ENCODE measurements around the gene LSM14B. TPM values are rescaled to one million over a fixed set of nuclear protein-coding genes. Genes with fewer than 3 reads are reported as not detected.

LSM14B gene
- polyA plus RNA-seq, 1 experiment, result 26.2 TPM

DNA sequence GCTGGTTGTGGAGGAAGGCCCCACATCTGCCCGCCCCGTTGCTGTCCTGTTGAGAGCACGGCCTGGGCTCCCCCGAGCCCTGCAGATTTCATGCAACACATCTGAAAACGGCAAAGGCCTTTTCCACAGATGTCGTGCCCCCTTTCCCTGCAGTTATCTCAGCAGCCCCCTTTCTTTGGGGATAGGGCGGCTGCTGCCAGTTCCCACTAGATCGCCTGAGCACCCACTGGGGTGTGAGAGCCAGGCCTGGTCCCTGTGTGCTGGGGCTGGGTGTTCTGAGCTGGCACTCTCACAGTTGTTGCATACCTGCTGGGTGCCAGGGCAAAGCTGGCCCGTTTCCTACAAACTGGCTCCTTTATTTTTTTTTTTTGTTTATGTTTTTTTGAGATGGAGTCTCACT is 48.3 kb downstream of the LSM14B start:
- Histone ChIP-seq H3K4me3 (ENCODE audit: low read depth, low read length) (no peak overlapping the region), H3K27ac (ENCODE audit: low read depth, low read length) (no peak overlapping the region), H3K9me3 (ENCODE audit: control insufficient read depth, insufficient read depth, low read length) (no peaks in the 10 kb centered on the region; the same call in 1 of the 2 replicates), H3K27me3 (ENCODE audit: control insufficient read depth, insufficient read depth, low read length) (no peaks in the 10 kb centered on the region)
- CTCF ChIA-PET, result no interaction called here
- POLR2A ChIA-PET, result no interaction called here
- DNase-seq (ENCODE audit: low read depth, low spot score), result no peak
- TF ChIP-seq, protein P1, sequence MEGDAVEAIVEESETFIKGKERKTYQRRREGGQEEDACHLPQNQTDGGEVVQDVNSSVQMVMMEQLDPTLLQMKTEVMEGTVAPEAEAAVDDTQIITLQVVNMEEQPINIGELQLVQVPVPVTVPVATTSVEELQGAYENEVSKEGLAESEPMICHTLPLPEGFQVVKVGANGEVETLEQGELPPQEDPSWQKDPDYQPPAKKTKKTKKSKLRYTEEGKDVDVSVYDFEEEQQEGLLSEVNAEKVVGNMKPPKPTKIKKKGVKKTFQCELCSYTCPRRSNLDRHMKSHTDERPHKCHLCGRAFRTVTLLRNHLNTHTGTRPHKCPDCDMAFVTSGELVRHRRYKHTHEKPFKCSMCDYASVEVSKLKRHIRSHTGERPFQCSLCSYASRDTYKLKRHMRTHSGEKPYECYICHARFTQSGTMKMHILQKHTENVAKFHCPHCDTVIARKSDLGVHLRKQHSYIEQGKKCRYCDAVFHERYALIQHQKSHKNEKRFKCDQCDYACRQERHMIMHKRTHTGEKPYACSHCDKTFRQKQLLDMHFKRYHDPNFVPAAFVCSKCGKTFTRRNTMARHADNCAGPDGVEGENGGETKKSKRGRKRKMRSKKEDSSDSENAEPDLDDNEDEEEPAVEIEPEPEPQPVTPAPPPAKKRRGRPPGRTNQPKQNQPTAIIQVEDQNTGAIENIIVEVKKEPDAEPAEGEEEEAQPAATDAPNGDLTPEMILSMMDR (IDR thresholded peaks at IDR 0.05; ENCODE audit: low read depth, low read length), result no peak

DNA sequence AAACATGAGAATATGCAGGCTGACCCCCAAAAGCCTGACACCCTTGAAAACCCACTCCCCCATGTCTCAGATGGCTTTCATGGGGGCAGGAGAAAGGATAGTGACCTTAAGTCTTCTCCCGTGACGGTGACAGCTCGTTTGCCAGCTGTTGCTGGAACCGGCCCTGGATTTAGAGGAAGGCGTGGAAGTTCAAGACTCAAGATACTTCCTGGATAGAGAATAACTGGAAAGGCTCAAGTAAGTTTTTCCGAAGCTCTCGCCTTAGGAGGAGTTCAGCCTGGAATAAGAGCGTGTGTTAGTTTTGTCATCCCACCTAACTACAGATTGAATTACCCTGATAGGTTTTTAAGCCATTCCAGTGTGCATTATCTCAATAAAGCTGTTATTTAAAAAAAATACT is 49.0 kb downstream of the LSM14B start:
- ChIA-PET POLR2A (interaction anchor here (0.7 kb wide), 1 partner anchor 37 kb away, joined by 3 read pairs; no protein-coding TSS in a partner anchor), CTCF (interaction anchor here (1.4 kb wide), 1 partner anchor 26 kb away, joined by 4 read pairs; no protein-coding TSS in a partner anchor)
- no peaks in the 10 kb centered on the region for H3K9me3 ChIP-seq (ENCODE audit: control insufficient read depth, insufficient read depth, low read length)
- H3K4me3 ChIP-seq (ENCODE audit: low read depth, low read length), result no peak overlapping the region
- no peaks in the 10 kb centered on the region for H3K27me3 ChIP-seq (ENCODE audit: control insufficient read depth, insufficient read depth, low read length)
- TF ChIP-seq, protein P1 (IDR thresholded peaks at IDR 0.05; ENCODE audit: low read depth, low read length), result no peak
- H3K27ac ChIP-seq (ENCODE audit: low read depth, low read length), result no peak overlapping the region
- no peak for DNase-seq (ENCODE audit: low read depth, low spot score)

DNA sequence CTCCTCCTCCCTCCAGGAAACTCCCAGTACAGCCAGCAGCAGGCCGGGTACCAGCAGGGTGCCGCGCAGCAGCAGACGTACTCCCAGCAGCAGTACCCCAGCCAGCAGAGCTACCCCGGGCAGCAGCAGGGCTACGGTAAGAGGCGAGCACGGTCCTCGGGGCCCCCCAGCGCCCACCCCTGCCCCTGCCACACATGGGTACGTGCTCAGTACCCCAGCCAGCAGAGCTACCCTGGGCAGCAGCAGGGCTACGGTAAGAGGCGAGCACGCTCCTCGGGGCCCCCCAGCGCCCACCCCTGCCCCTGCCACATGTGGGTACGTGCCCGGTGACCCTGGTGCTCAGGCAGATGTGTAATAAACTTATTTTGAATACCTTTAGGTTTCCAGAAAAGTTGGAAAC is 50.4 kb downstream of the LSM14B start:
- POLR2A ChIA-PET, result no interaction called here
- CTCF ChIA-PET, result no interaction called here
- TF ChIP-seq, protein P1 (IDR thresholded peaks at IDR 0.05; ENCODE audit: low read depth, low read length), result no peak
- no peak overlapping the region for H3K4me3 ChIP-seq (ENCODE audit: low read depth, low read length)
- no peak for DNase-seq (ENCODE audit: low read depth, low spot score)
- no peaks in the 10 kb centered on the region for H3K9me3 ChIP-seq (ENCODE audit: control insufficient read depth, insufficient read depth, low read length)
- no peak overlapping the region for H3K27ac ChIP-seq (ENCODE audit: low read depth, low read length)
- H3K27me3 ChIP-seq (ENCODE audit: control insufficient read depth, insufficient read depth, low read length), result no peaks in the 10 kb centered on the region

DNA sequence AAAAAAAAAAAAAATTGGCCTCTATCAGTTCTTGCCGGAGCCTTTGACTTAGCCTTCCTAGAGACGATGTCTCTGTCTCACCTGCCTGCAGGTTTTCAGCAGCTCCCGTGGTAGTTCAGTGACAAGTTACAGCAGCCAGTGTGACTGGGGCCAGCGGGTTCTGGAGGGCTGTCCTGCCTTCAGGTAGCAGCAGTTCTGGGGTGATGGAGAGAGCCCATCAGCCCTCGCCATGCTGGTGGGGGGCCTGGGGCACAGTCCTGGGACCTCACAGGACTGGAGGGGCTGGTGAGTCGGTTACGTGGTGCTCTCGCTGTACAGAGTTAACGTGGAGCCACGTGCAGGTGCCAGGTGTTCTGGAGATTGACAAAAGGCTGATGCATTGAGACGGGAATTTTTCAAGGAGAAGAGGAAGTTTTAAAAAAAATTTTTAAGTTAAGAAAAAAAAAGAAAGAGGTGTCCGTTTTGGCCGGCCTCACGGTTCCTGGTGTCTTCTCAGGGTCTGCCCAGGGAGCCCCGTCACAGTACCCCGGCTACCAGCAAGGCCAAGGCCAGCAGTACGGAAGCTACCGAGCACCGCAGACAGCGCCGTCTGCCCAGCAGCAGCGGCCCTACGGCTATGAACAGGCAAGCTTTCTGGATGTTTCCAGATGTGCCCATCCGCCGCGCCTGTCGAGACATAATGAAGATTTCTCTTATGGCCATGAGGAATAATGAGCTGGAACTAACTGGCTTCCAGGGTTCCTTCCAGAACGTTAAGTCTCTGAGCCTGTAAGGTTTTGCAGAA is 51.9 kb downstream of the LSM14B start:
- TF ChIP-seq, protein P1 (IDR thresholded peaks at IDR 0.05; ENCODE audit: low read depth, low read length), result no peak

DNA sequence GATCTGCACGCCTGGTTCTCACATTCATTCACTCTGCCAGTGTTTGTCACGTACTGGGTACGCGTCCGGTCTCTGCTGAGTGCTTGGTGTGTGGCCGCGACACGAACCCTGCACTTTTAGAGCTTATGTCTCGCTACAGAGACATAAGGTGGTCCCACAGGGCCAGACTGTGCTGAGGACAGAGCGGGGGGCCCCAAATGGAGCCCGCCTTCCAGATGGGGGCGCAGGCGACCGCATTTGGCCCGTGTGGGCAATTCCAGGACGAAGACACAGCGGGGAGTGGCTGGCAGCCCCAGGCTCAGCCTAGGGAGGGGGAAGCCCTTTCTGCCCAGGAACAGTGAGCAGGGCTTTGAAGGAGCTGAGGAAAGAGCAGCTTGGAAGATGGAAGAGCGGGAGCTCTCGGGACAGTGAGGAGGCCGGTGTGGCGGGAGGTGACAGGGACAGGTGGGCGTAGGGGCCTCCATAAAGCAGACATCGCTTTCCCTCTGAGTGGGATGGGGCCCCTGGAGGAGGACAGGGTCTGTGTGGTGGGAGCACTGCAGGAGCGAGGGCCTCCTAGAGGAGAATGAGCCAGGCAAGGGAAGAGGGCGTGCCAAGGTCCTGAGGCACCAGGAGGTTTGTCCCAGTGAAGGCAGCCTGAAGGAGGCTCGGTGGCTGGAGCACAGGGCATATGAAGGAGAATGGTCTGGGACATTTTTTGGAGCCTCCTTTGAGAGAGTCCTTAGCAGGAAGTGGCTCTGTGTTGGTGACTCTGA is 52.8 kb downstream of the LSM14B start:
- Histone ChIP-seq H3K27ac (ENCODE audit: low read depth, low read length) (no peak overlapping the region), H3K4me3 (ENCODE audit: low read depth, low read length) (no peak overlapping the region), H3K27me3 (ENCODE audit: control insufficient read depth, insufficient read depth, low read length) (no peaks in the 10 kb centered on the region), H3K9me3 (ENCODE audit: control insufficient read depth, insufficient read depth, low read length) (no peaks in the 10 kb centered on the region)
- POLR2A ChIA-PET, result no interaction called here
- no peak for DNase-seq (ENCODE audit: low read depth, low spot score)
- TF ChIP-seq, protein P1 (IDR thresholded peaks at IDR 0.05; ENCODE audit: low read depth, low read length), result no peak
- CTCF ChIA-PET, result no interaction called here

More for the DNA sequence above, 51.9 kb downstream of the LSM14B start:
- Histone ChIP-seq H3K4me3 (ENCODE audit: low read depth, low read length) (no peak overlapping the region), H3K27me3 (ENCODE audit: control insufficient read depth, insufficient read depth, low read length) (no peaks in the 10 kb centered on the region), H3K9me3 (ENCODE audit: control insufficient read depth, insufficient read depth, low read length) (no peaks in the 10 kb centered on the region), H3K27ac (ENCODE audit: low read depth, low read length) (no peak overlapping the region)
- no peak for DNase-seq (ENCODE audit: low read depth, low spot score)
- CTCF ChIA-PET, result no interaction called here
- POLR2A ChIA-PET, result no interaction called here
